Psoas muscle (tissue), 8 donors: ENCODE measurements around the gene FNIP1. TPM values are rescaled to one million over a fixed set of nuclear protein-coding genes. Genes with fewer than 3 reads are reported as not detected.

Source experiments
- ATAC-seq, 4 donors: fragments of 200-7000 bp; cut with Tn5 transposase; one replicate each; pipeline ENCODE4 v1.9.1; 2020; ENCODE audit warnings: moderate library complexity in 3 of 4, mild to moderate bottlenecking in 2 of 4
- DNase-seq, 2 donors: peaks; one replicate each; pipeline ENCODE4 v3.0.0-alpha.2; 2020
- H3K27ac ChIP-seq: fragments of 200-600 bp; one replicate; pipeline ENCODE4 v1.8.0; 2022
- H3K27me3 ChIP-seq, 3 donors: fragments of 200-600 bp in 1 of 3; one replicate each; pipeline versions ENCODE4 v1.6.1 to v1.8.0; 2013 to 2022; ENCODE audit warnings: low read length in 2 of 3, mild to moderate bottlenecking in 2 of 3, moderate library complexity in 1 of 3; ENCODE audit not compliant: insufficient read depth in 3 of 3
- H3K36me3 ChIP-seq, 2 donors: fragments of 200-600 bp in 1 of 2; one replicate each; pipeline versions ENCODE4 v1.6.1 to v1.8.0; 2013 to 2022; ENCODE audit warnings: low read depth in 1 of 2, mild to moderate bottlenecking in 1 of 2, moderate library complexity in 1 of 2; ENCODE audit not compliant: insufficient read depth in 1 of 2
- H3K4me1 ChIP-seq: fragments of 200-600 bp; one replicate; pipeline ENCODE4 v1.8.0; 2022
- H3K4me3 ChIP-seq: fragments of 200-600 bp; one replicate; pipeline ENCODE4 v1.8.0; 2022; ENCODE audit warnings: mild to moderate bottlenecking
- H3K9me3 ChIP-seq: fragments of 200-600 bp; one replicate; pipeline ENCODE4 v1.8.0; 2022
- CTCF ChIP-seq: fragments of 200-600 bp; IDR thresholded peaks from one replicate; pipeline ENCODE4 v1.8.0; 2022; ENCODE audit warnings: antibody characterized with exemption
- WGBS, 3 donors: extraction: QIAGEN DNeasy Blood & Tissue Kit; methylation state at CpG; one replicate each; pipeline versions ENCODE4 v1.1.6 to v1.1.7; 2013; 5-methylcytosine and 5-hydroxymethylcytosine counted together
- intact Hi-C, 2 donors: fragments of 100-400 bp; cut with DNase I; formaldehyde crosslinking; loops; one replicate each; pipeline versions ENCODE4 v1.11.0 to v1.14.2; 2022
- polyA plus RNA-seq, 3 donors: library from polyadenylated mRNA; stranded (reverse); fragments of 200-250 nt; gene quantifications; one replicate each; pipeline ENCODE4 v1.2.3, GENCODE V29; 2013
- total RNA-seq, 4 donors: library from RNA; stranded (reverse); fragmentation: NEBNext Ultra II Directional in 2 of 4; extraction: Animal tissue kit (Norgen Biotek cat#: 25700) in 2 of 4; gene quantifications; one replicate each; pipeline versions ENCODE4 v1.2.1 to v1.2.4, GENCODE V29; 2021 to 2023
- donor health status: healthy with polysubstance abuse.
- donor health status: DM: no; HTN: no; CAD: no; lungs with moderate emphysema.
- donor health status: Bipolar disorder and iron deficiency.
- donor health status: healthy.
- donor health status: DM: yes; HTN: yes; CAD: no.
- donor health status: DM: no; HTN: no; CAD: no.
- donor health status: DM: no; HTN: no; CAD: no.
- donor health status: DM: yes; HTN: yes; CAD: no.

FNIP1 gene
- total and polyA plus RNA-seq, 7 donors = 6.4 to 45.2 (median 25.0) TPM

GRCh38 chr5:131710391-131710790 is 86.4 kb downstream of the FNIP1 start:
- peak overlapping the region; percentile 69 for H3K27ac ChIP-seq
- H3K27me3 ChIP-seq = no peaks in the 10 kb centered on the region
- H3K36me3 ChIP-seq = peaks cover 0 to 26% of the 10 kb centered on the region in 2 donors
- intact Hi-C loops = loop anchor here in 1 of 2 donors (10.0 kb wide), 1 partner anchor 294 kb away; no protein-coding TSS in a partner anchor
- ATAC-seq (no peak), DNase-seq (no peak)
- no peak overlapping the region for H3K4me3 ChIP-seq
- TF ChIP-seq CTCF = no peak
- no peaks in the 10 kb centered on the region for H3K9me3 ChIP-seq
- peaks cover 36% of the 10 kb centered on the region for H3K4me1 ChIP-seq
- 95 to 97% (median 97%) methylated on average over 8 of the region's 8 CpGs for WGBS, 3 donors

- DNase-seq = no peak
- H3K4me3 ChIP-seq = peak overlapping the region; percentile 6
- peaks cover 36% of the 10 kb centered on the region for H3K4me1 ChIP-seq
- peak overlapping the region; percentile 69 for H3K27ac ChIP-seq
- H3K36me3 ChIP-seq = peaks cover 0 to 27% of the 10 kb centered on the region in 2 donors
- no peaks in the 10 kb centered on the region for H3K9me3 ChIP-seq
- no peak for TF ChIP-seq CTCF
- intact Hi-C loops = loop anchor here (10.0 kb wide), 1 partner anchor 86 kb away; the partner anchor contains the start of gene FNIP1 (in 2 of the 2)
- H3K27me3 ChIP-seq = no peaks in the 10 kb centered on the region
- ATAC-seq = peak; percentile 81 to 93 (median 88)
- 25 to 40% (median 34%) methylated on average over 3 of the region's 3 CpGs for WGBS, 3 donors
Measured at GRCh38 chr5:131709043-131709442, 87.8 kb downstream of the FNIP1 start.

GRCh38 chr5:131706281-131706680 is 90.5 kb downstream of the FNIP1 start:
- WGBS, 3 donors = 83 to 88% (median 87%) methylated on average over 5 of the region's 5 CpGs
- no peak for TF ChIP-seq CTCF
- no peak for DNase-seq
- Histone ChIP-seq H3K4me1 (peaks cover 27% of the 10 kb centered on the region), H3K27me3 (no peaks in the 10 kb centered on the region), H3K9me3 (no peaks in the 10 kb centered on the region), H3K36me3 (peaks cover 8 to 54% of the 10 kb centered on the region in 2 donors), H3K4me3 (no peak overlapping the region), H3K27ac (peak overlapping the region; percentile 37)
- no peak for ATAC-seq
- intact Hi-C loops = loop anchor here (10.0 kb wide), 1 partner anchor 89 kb away; the partner anchor contains the start of gene FNIP1 (in 2 of the 2)

- intact Hi-C loops = no loop called here
- Histone ChIP-seq H3K4me1 (no peaks in the 10 kb centered on the region), H3K27ac (no peak overlapping the region), H3K27me3 (no peaks in the 10 kb centered on the region), H3K36me3 (peaks cover 0 to 83% of the 10 kb centered on the region in 2 donors), H3K4me3 (no peak overlapping the region), H3K9me3 (no peaks in the 10 kb centered on the region)
- no peak for DNase-seq
- TF ChIP-seq CTCF = no peak
- ATAC-seq = no peak
- 93 to 99% (median 95%) methylated on average over 4 of the region's 4 CpGs for WGBS, 3 donors
Measured at GRCh38 chr5:131694926-131695325, 101.9 kb downstream of the FNIP1 start.

- no peaks in the 10 kb centered on the region for H3K27me3 ChIP-seq
- H3K27ac ChIP-seq = no peak overlapping the region
- no peak overlapping the region for H3K4me3 ChIP-seq
- no peaks in the 10 kb centered on the region for H3K4me1 ChIP-seq
- no peak for DNase-seq
- ATAC-seq = no peak
- 98 to 100% (median 100%) methylated on average over 1 of the region's 1 CpG for WGBS, 3 donors
- H3K36me3 ChIP-seq = peaks cover 0 to 79% of the 10 kb centered on the region in 2 donors
- TF ChIP-seq CTCF = no peak
- no peaks in the 10 kb centered on the region for H3K9me3 ChIP-seq
- intact Hi-C loops = no loop called here
Measured at GRCh38 chr5:131693894-131694293, 102.9 kb downstream of the FNIP1 start.
